Coronary artery (tissue), 2 donors: ENCODE data around the gene FXN.

Experiments
- DNase-seq: peaks from one replicate; pipeline ENCODE4 v3.0.0-alpha.2; 2017; ENCODE audit warnings: low spot score
- H3K27ac ChIP-seq, 2 donors: fragments of 200-600 bp; sonication (generic); one replicate each; pipeline ENCODE4 v1.5.1; 2016 to 2019
- H3K4me3 ChIP-seq: fragments of 200-600 bp; sonication (generic); 2 replicates; pipeline ENCODE4 v1.5.1; 2016; ENCODE audit warnings: mild to moderate bottlenecking, moderate library complexity
- TF ChIP-seq, protein P1 (sequence below): fragments of 200-600 bp; sonication (generic); IDR thresholded peaks from one replicate; pipeline ENCODE4 v1.5.1; 2019; ENCODE audit warnings: antibody characterized with exemption

FXN gene

DNA sequence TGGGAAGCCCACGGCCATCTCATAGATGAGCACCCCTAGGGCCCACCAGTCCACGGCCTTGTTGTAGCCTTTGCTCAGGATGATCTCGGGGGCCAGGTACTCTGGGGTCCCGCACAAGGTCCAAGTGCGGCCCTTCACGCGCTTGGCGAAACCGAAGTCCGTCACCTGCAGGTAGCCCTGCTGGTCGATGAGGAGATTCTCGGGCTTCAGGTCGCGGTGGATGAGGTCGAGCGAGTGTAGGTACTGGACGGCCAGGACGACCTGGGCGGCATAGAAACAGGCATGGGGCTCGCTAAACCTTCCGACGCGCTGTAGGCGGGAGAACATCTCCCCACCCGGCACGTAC lies 22.2 kb upstream of the FXN start:
- no peak overlapping the region for H3K27ac ChIP-seq
- no peak overlapping the region for H3K4me3 ChIP-seq
- TF ChIP-seq, protein P1, sequence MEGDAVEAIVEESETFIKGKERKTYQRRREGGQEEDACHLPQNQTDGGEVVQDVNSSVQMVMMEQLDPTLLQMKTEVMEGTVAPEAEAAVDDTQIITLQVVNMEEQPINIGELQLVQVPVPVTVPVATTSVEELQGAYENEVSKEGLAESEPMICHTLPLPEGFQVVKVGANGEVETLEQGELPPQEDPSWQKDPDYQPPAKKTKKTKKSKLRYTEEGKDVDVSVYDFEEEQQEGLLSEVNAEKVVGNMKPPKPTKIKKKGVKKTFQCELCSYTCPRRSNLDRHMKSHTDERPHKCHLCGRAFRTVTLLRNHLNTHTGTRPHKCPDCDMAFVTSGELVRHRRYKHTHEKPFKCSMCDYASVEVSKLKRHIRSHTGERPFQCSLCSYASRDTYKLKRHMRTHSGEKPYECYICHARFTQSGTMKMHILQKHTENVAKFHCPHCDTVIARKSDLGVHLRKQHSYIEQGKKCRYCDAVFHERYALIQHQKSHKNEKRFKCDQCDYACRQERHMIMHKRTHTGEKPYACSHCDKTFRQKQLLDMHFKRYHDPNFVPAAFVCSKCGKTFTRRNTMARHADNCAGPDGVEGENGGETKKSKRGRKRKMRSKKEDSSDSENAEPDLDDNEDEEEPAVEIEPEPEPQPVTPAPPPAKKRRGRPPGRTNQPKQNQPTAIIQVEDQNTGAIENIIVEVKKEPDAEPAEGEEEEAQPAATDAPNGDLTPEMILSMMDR = no peak
- no peak for DNase-seq

DNA sequence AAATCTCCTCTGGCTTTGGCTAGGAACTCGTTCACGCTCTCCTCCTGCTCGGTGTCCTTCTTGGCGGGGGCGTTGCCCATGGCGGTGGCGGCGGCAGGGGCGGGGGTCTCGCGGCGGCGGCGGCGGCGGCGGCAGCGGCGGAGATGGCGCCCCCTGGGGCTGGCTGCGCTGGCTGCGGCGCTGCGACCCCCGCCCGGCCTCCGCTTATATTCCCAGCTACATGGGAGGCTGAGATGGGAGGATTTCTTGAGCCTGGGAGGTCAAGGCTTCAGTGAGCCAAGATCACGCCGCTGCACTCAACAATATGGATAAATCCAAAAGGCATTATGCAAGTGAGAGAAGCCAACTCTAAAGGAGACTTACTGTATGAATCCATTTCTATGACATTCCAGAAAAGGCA lies 21.5 kb upstream of the FXN start, which contains the start of gene PRKACG:
Gene PRKACG, minus strand, starts transcription at position 101 of the 400 bp plus-strand sequence. Its CDS starts 21 bp downstream, at position 80.
- H3K4me3 ChIP-seq = no peak within 1 kb of the TSS
- H3K27ac ChIP-seq = no peak within 1 kb of the TSS
- no peak for DNase-seq
- TF ChIP-seq, protein P1 = no peak

DNA sequence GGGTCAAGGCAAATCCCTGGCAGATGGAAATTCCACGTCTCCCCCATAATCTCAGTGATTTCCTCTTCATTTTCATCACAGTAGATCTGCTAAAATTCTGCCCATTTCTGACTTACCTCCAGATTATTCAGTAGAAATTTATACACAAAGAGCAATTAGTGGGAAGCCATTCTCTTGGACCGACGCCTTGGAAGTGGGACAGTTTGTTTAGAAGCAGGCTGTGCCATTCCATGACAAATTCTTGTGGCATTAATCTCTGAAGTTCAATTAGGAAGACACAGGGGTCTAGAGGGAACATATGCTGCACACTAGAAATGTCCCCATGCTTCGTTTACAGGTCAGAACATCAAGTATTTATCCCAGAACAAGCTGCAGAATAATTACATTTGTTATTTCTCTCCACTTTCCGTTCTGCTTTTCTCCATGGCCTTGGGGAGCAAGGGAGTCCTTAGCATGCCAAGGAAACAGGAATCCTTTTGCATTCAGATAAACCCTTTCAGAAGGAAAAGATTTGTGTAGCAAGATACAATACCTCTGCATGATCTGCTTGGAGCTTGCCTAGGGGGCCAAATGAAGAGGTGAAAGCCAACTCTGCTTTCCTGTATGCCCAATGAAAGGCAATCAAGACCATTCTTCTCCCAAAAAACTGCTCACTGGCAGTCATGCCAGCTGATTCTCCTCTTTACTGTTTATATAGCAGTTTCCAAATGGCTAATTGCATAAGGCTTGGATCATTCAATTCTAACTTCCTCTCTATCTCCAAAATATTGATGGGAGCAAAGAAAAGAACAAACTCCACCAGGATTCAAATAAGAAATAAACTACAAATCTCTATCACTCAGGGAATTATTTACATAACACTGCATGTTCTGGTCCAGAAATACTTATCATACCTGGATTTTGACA lies 19.1 kb upstream of the FXN start:
- H3K27ac ChIP-seq = no peak overlapping the region
- DNase-seq = no peak
- TF ChIP-seq, protein P1 = no peak
- no peak overlapping the region for H3K4me3 ChIP-seq

DNA sequence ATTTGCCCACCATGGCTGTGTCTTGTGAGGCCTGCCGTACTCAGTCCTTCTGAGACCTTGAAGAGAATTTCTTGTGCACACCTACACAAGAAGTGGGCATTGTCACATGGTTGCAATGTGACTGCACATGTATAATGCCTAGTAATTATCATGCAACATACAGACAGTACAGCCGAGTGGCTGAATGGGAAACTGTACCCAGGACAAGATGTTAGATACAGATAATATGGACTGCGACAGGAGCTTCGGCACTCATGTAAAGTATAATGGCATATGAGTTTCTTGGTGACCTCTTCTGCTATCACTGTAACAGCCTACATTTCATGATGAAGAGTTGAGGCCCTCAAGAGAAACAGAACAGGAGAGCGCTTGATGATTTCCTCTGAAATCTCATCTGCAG lies 16.8 kb upstream of the FXN start:
- Histone ChIP-seq H3K27ac (no peak overlapping the region), H3K4me3 (no peak overlapping the region)
- no peak for DNase-seq
- TF ChIP-seq, protein P1 = no peak

DNA sequence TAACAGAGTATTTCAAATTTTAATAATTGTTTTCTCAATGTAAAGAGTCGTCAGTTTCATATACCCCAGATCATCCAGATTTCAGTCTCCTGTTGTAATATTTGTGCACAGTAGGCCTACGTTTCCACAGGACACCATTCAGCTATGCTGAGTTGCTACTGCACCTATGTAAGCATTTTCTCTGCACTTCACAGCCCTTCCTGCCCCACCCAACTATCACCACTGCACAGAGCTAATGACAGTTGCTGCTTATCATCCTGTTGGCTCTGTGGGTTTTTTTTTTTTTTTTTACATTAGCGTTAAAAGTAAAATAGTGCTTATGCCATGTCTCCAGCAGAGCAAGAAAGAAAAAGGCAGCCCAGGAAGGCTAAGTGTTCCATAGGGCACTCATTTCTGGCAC lies 15.7 kb upstream of the FXN start:
- Histone ChIP-seq H3K27ac (no peak overlapping the region), H3K4me3 (no peak overlapping the region)
- no peak for DNase-seq
- TF ChIP-seq, protein P1 = no peak

DNA sequence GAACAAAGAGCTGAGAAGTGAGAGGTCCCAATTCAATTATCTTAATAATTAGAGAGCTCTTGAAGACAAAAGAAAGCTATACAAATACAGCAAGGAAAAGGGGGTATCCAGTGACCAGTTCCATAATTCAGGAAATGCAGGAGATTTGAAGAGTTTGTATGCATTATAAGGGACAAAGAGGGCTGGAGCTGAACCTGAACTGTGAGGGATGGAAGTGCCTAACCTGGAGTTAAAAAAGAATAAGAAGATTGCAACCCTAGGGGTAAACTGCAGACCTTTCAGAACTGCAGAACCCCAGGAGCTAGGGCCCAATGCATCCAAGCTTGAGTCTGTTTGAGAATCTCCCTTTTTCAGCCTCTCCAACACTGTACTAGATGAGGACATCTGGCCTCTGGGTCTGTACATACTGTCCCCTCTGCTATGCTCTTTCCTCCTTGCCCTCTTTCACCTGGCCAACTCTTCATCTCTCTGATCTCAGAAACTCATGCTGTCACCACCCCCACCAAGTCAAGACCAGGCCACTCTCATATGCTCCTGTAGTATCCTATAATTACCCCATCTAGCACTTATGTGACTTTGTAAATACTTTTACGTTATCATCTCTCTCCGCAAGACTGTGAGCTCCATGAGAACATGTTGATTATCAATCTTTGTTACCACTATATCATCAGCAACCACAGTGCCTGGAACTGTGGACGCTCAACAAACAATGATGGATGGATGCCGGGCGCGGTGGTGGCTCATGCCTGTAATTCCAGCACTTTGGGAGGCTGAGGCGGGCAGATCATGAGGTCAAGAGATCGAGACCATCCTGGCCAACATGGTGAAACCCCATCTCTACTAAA lies 15.0 kb upstream of the FXN start:
- DNase-seq = no peak
- Histone ChIP-seq H3K4me3 (no peak overlapping the region), H3K27ac (no peak overlapping the region)
- TF ChIP-seq, protein P1 = no peak
